ENCODE data around the gene KYAT1. TPM values are rescaled to one million over a fixed set of nuclear protein-coding genes. Genes with fewer than 3 reads are reported as not detected.
"Not testable (repeated sequence)": the region's sequence is repeated elsewhere in the genome, so short reads cannot be mapped to it uniquely, and the experiment has no call there.

Gene KYAT1
- total RNA-seq, 2 donors from 2014 or later, result 10.1 to 15.1 TPM

DNA sequence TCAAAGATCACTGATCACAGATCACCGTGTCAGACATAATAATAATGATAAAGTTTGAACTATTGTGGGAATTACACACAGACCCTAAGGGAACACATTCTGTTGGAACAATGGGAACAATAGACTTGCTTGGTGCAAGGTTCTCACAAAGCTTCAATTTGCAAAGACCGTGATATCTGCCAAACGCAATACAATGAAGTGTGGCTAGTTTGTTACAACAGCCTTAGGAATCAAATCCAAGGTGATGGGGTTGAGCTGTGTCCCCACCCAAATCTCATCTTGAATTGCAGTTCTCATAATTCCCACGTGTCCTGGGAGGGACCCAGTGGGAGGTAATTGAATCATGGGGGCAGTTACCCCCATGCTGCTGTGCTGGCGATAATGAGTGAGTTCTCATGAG, 20.8 kb downstream of the KYAT1 start:
- Histone ChIP-seq H3K36me3 (no peaks in the 10 kb centered on the region), H3K9me3 (no peaks in the 10 kb centered on the region), H3K27ac (no peak overlapping the region), H3K4me3 (no peak overlapping the region), H3K4me1 (no peaks in the 10 kb centered on the region), H3K27me3 (no peaks in the 10 kb centered on the region)
- TF ChIP-seq, protein P1, sequence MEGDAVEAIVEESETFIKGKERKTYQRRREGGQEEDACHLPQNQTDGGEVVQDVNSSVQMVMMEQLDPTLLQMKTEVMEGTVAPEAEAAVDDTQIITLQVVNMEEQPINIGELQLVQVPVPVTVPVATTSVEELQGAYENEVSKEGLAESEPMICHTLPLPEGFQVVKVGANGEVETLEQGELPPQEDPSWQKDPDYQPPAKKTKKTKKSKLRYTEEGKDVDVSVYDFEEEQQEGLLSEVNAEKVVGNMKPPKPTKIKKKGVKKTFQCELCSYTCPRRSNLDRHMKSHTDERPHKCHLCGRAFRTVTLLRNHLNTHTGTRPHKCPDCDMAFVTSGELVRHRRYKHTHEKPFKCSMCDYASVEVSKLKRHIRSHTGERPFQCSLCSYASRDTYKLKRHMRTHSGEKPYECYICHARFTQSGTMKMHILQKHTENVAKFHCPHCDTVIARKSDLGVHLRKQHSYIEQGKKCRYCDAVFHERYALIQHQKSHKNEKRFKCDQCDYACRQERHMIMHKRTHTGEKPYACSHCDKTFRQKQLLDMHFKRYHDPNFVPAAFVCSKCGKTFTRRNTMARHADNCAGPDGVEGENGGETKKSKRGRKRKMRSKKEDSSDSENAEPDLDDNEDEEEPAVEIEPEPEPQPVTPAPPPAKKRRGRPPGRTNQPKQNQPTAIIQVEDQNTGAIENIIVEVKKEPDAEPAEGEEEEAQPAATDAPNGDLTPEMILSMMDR (IDR thresholded peaks at IDR 0.05), result no peak
- no peak for DNase-seq (ENCODE audit: low spot score)

DNA sequence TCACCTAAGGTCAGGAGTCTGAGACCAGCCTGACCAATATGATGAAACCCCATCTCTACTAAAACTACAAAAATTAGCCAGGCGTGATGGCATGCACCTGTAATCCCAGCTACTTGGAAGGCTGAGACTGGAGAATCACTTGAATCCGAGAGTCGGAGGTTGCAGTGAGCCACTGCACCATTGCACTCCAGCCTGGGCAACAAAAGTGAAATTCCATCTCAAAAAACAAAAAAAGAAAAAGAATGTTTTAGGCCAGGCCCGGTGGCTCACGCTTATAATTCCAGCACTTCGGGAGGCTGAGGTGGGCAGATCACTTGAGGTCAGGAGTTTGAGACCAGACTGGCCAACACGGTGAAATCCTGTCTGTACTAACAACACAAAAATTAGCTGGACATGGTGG, 23.3 kb downstream of the KYAT1 start:
- not testable (repeated sequence) for H3K4me3 ChIP-seq; H3K27ac ChIP-seq; H3K36me3 ChIP-seq; DNase-seq (ENCODE audit: low spot score); H3K9me3 ChIP-seq; H3K4me1 ChIP-seq; H3K27me3 ChIP-seq

DNA sequence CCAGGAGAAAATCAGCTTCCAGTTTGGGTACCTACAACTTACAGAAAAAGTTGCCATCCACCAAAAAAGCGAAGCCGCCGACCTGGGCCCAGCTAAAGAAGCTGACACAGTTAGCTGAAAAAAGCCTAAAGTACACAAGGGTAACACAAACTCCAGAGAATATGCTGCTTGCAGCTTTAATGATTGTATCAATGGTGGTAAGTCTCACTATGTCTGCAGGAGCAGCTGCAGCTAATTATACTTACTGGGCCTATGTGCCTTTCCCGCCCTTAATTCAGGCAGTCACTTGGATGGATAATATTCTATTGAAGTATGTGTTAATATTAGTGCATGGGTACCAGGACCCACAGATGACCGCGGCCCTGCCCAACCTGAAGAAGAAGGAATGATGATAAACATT, 27.3 kb downstream of the KYAT1 start:
- not testable (repeated sequence) for H3K4me1 ChIP-seq; H3K27ac ChIP-seq; H3K36me3 ChIP-seq; DNase-seq (ENCODE audit: low spot score); H3K9me3 ChIP-seq; H3K27me3 ChIP-seq; H3K4me3 ChIP-seq

DNA sequence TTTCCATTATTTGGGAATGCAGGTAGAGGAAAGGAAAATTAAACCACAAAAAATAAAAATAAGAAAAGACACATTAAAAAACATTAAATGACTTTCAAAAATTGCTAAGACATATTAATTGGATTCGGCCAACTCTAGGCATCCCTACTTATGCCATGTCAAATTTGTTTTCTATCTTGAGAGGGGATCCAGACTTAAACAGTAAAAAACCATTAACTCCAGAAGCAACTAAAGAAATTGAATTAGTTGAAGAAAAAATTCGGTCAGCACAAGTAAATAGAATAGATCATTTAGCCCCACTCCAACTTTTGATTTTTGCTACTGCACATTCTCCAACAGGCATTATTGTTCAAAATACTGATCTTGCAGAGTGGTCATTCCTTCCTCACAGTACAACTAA, 29.1 kb downstream of the KYAT1 start:
- DNase-seq (ENCODE audit: low spot score); H3K4me1 ChIP-seq; H3K27me3 ChIP-seq; H3K36me3 ChIP-seq; H3K9me3 ChIP-seq; H3K27ac ChIP-seq; H3K4me3 ChIP-seq: not testable (repeated sequence)

DNA sequence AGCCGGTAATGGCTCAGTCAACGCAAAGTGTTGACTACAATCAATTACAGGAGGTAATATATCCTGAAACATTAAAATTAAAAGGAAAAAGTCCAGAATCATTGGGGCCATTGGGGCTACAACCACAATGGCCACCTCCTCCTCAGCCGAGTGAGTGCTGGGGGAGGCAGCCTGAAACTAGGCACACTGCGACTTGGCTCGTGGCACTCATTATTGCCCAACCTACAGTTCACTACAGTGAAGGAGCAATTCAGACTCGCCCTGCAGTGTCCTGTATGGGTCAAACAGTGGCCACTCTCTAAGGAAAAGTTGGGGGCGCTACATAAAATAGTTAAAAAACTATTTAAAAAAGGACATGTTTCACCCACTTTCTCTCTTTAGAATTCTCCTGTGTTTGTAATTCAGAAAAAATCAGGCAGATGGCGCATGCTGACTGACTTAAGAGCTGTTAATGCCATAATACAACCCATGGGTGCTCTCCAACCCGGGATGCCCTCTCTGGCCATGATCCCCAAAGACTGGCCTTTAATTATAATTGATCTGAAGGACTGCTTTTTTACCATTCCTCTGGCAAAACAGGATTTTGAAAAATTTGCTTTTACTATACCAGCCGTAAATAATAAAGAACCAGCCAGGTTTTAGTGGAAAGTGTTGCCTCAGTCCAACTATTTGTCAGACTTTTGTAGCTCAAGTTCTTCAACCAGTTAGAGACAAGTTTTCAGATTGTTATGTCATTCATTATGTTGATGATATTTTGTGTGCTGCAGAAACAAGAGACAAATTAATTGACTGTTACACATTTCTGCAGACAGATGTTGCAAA, 29.8 kb downstream of the KYAT1 start:
- TF ChIP-seq, protein P1 (IDR thresholded peaks at IDR 0.05), result peak; percentile 28 to 69
- not testable (repeated sequence) for H3K4me1 ChIP-seq; DNase-seq (ENCODE audit: low spot score); H3K36me3 ChIP-seq; H3K4me3 ChIP-seq; H3K27ac ChIP-seq; H3K27me3 ChIP-seq; H3K9me3 ChIP-seq

DNA sequence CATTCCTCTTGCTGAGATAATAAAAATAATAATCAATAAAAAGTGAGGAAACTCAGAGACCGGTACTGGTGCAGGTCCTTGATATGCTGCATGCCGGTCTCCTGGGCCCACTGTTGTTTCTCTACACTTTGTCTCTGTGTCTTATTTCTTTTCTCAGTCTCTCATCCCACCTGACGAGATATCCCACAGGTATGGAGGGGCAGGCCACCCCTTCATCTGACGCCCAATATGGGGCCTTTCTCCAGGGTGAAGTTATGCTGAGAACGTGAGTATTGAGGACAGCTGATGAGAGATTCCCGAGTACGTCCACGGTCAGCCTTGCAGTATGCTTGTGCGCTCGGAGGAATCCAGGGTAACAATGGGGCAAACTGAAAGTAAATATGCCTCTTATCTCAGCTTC, 30.7 kb downstream of the KYAT1 start:
- not testable (repeated sequence) for H3K4me1 ChIP-seq; H3K4me3 ChIP-seq; DNase-seq (ENCODE audit: low spot score); H3K27ac ChIP-seq; H3K9me3 ChIP-seq; H3K36me3 ChIP-seq; H3K27me3 ChIP-seq

DNA sequence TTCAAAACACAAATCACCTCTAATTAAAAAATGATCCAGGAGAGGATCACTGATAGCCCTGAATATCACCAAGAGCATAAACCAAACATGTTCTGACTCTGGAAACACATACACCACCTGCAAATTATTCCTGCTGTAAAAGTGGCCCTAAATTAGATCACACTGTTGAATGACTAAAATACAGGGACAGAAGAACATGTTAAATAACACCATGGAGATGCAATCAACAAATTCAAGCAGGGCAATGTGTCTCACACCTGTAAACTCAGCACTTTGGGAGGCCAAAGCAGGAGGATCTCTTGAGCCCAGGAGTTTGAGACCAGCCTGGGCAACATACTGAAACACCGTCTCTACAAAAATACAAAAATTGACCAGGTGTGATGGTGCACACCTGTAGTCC, 33.9 kb downstream of the KYAT1 start:
- Histone ChIP-seq H3K27ac (no peak overlapping the region), H3K27me3 (no peaks in the 10 kb centered on the region), H3K4me3 (no peak overlapping the region), H3K9me3 (no peaks in the 10 kb centered on the region), H3K36me3 (no peaks in the 10 kb centered on the region), H3K4me1 (no peaks in the 10 kb centered on the region)
- TF ChIP-seq, protein P1 (IDR thresholded peaks at IDR 0.05), result no peak
- no peak for DNase-seq (ENCODE audit: low spot score)

DNA sequence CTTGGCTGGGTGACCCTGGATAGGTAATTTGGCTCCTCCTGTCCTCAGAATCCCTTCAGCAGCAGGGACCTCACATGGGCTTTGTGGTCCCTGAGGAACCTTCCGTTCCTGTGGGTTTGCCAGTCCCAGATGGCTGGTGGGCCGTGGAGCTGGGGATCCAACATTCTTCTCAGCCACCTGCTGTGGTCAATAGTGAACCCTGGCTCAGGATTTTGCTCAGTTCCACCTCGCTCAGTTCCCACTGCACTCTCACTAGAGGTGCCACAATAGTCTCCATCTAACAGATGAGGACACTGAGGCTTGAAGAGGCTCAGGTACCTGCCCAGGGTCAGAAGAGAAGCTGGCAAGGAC, 35.1 kb downstream of the KYAT1 start:
- Histone ChIP-seq H3K9me3 (no peaks in the 10 kb centered on the region), H3K27me3 (no peaks in the 10 kb centered on the region), H3K4me3 (no peak overlapping the region), H3K27ac (no peak overlapping the region), H3K36me3 (no peaks in the 10 kb centered on the region), H3K4me1 (no peaks in the 10 kb centered on the region)
- TF ChIP-seq, protein P1 (IDR thresholded peaks at IDR 0.05), result no peak
- DNase-seq (ENCODE audit: low spot score), result no peak

Measured in right atrium auricular region (tissue), 2 donors.